Glutamatergic neuron (in vitro differentiated cells): ENCODE data around the gene DBF4B. TPM values are rescaled to one million over a fixed set of nuclear protein-coding genes. Genes with fewer than 3 reads are reported as not detected.

ENCODE experiments used
- DNase-seq: peaks from one replicate; pipeline ENCODE4 v3.0.0; 2022
- H3K27ac Mint-ChIP-seq: one replicate; pipeline ENCODE4 v1.8.0; 2020; ENCODE audit warnings: mild to moderate bottlenecking, mixed read lengths, inconsistent platforms; ENCODE audit not compliant: unreplicated experiment
- H3K27me3 Mint-ChIP-seq: one replicate; pipeline ENCODE4 v1.8.0; 2020; ENCODE audit warnings: mild to moderate bottlenecking, moderate library complexity, mixed read lengths, inconsistent platforms; ENCODE audit not compliant: unreplicated experiment
- H3K36me3 Mint-ChIP-seq: one replicate; pipeline ENCODE4 v1.8.0; 2020; ENCODE audit warnings: mild to moderate bottlenecking, mixed read lengths, inconsistent platforms; ENCODE audit not compliant: unreplicated experiment
- H3K4me1 Mint-ChIP-seq: one replicate; pipeline ENCODE4 v1.8.0; 2020; ENCODE audit warnings: mild to moderate bottlenecking, low read depth, mixed read lengths, inconsistent platforms; ENCODE audit not compliant: unreplicated experiment
- H3K4me3 Mint-ChIP-seq: one replicate; pipeline ENCODE4 v1.8.0; 2020; ENCODE audit warnings: mild to moderate bottlenecking, mixed read lengths, inconsistent platforms; ENCODE audit not compliant: unreplicated experiment
- H3K9me3 Mint-ChIP-seq: one replicate; pipeline ENCODE4 v1.8.0; 2020; ENCODE audit warnings: mild to moderate bottlenecking, moderate library complexity, mixed read lengths, inconsistent platforms; ENCODE audit not compliant: unreplicated experiment
- CTCF ChIP-seq: fragments of 200-600 bp; sonication (generic); IDR thresholded peaks from one replicate; pipeline ENCODE4 v1.5.0; 2021; ENCODE audit not compliant: partially characterized antibody, unreplicated experiment
- long read RNA-seq: library from polyadenylated mRNA; unstranded; transcript quantifications from one replicate; pipeline ENCODE4 v2.0.0, GENCODE V29; 2020; ENCODE audit not compliant: unreplicated experiment
- total RNA-seq: library from RNA; stranded (reverse); fragmentation: NEBNext Ultra II Directional; extraction: Animal tissue kit (Norgen Biotek cat#: 25700); gene quantifications from one replicate; pipeline ENCODE4 v1.2.1, GENCODE V29; 2021; ENCODE audit not compliant: unreplicated experiment

Gene DBF4B, protein sequence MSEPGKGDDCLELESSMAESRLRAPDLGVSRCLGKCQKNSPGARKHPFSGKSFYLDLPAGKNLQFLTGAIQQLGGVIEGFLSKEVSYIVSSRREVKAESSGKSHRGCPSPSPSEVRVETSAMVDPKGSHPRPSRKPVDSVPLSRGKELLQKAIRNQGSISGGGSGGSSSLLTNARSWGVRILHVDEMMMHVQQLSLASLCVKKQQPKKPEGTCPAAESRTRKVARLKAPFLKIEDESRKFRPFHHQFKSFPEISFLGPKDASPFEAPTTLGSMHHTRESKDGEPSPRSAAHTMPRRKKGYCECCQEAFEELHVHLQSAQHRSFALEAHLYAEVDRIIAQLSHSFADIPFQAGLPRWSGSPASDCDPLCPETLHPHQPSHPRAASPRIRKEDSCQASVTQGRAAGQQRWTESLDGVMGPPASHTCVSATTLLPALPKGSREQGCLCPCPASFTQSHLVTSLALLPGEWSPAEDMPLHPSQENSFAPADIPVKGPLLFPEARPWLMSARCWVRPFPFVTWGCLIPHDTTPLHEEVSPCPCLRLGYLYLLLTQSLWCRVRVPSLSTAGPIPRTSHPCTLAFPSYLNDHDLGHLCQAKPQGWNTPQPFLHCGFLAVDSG
- 15.5 TPM for total RNA-seq
- long read RNA-seq, partial matches to known transcripts: 0 of 1 reads
- long read RNA-seq, other reads (novel, unspliced or antisense): 1 of 1 reads

DNA sequence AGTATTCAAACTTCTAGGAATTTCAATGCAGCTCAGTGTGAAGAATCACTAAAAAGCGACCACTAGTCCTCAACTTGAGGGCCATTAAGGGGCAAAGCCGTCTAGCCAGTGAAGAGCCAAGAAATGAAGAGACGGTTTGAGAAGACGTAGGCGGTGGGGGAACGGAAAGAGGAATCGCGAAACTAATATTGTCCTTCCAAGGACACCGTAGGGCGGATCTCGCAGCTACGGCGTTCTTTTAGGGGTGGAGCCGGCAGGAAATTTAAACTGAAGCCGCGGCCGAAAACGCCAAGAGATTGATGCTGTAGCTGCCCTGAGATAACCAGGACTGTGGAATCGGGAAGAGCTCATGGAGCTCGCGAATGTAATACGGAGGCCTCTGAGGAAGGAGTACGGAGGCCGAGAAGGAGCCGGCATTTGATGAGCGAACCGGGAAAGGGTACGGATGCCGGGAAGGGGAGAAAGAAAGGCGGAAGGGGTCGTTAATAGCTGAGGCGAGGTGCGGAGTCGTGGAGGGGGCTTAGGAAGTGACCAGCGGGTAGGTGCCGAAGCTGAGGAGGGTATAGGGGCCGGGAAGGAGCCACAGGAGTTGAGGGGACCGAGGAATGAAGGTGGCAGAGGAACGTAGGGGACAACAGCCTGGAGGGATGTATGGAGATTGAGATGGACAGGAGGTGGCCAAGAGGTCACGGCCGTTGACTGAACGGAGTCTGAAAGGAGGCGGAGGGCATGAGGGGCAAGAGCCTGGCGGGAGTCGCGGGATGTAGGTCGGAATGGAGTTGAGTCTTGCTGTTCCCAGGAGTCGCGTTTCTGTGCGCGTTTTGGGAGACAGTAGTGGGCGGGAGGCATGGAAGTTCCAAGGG lies at the start of gene DBF4B:
Gene DBF4B (plus strand): TSS at position 265 of the 863 bp plus-strand sequence. CDS start 156 bp downstream, at position 421.
- H3K4me1 Mint-ChIP-seq: no peaks in the 10 kb centered on the region
- no peak within 1 kb of the TSS for H3K27ac Mint-ChIP-seq
- peak; percentile 80 for DNase-seq
- no peaks in the 10 kb centered on the region for H3K36me3 Mint-ChIP-seq
- no peak within 1 kb of the TSS for H3K4me3 Mint-ChIP-seq
- H3K27me3 Mint-ChIP-seq: no peaks in the 10 kb centered on the region
- TF ChIP-seq CTCF: no peak
- no peaks in the 10 kb centered on the region for H3K9me3 Mint-ChIP-seq

GRCh38 chr17:44661835-44662234 lies 46.6 kb upstream of the DBF4B start:
- Mint-ChIP-seq H3K27me3 (peaks cover 5% of the 10 kb centered on the region), H3K36me3 (no peaks in the 10 kb centered on the region), H3K27ac (no peak overlapping the region), H3K9me3 (no peaks in the 10 kb centered on the region), H3K4me3 (no peak overlapping the region), H3K4me1 (no peaks in the 10 kb centered on the region)
- no peak for DNase-seq
- TF ChIP-seq CTCF: no peak

DNA sequence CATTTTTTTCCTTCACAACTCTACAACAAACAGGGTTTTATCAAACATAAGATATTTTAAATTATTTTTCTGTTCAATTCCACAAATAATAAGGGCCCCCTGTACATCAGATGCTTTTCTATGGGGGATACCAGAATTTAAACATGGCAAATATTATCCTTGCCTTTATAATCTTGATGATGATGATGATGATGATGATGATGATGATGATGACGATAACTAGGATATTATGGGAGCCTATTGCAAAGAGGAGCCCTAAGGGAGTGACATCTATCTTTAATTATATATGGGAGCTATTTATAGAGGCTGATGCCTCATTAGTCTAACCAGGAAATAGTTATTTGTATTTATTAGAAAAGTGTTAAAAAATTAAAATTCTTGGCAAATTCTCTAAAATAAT lies 45.4 kb upstream of the DBF4B start:
- H3K9me3 Mint-ChIP-seq: no peaks in the 10 kb centered on the region
- TF ChIP-seq CTCF: no peak
- H3K36me3 Mint-ChIP-seq: no peaks in the 10 kb centered on the region

DNA sequence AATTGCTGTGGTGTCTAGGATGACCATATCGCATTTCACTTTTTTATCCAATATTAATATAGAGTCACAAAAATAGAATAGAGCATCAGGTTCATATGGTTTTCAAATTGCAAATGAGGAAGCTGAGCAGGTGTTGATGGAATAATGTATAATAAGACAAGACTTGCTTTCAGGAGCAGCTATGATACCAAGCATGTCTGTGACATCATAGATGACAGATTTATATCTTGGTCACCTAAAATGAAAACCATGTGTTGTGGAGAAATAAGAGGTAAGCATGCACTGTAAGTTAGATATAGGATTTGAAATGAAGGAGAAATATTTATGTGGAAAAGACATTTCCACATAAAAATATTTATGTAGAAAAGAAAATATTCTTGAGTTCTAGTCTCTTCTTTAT lies 43.6 kb upstream of the DBF4B start:
- Mint-ChIP-seq H3K27me3 (peaks cover 2% of the 10 kb centered on the region), H3K36me3 (no peaks in the 10 kb centered on the region), H3K4me1 (no peaks in the 10 kb centered on the region), H3K27ac (no peak overlapping the region), H3K9me3 (no peaks in the 10 kb centered on the region), H3K4me3 (no peak overlapping the region)
- TF ChIP-seq CTCF: no peak
- DNase-seq: no peak

More for the DNA sequence above, 45.4 kb upstream of the DBF4B start:
- H3K27ac Mint-ChIP-seq: no peak overlapping the region
- DNase-seq: no peak
- H3K4me1 Mint-ChIP-seq: no peaks in the 10 kb centered on the region
- H3K4me3 Mint-ChIP-seq: no peak overlapping the region
- no peaks in the 10 kb centered on the region for H3K27me3 Mint-ChIP-seq
